ENCODE results near the gene COG8. TPM values are rescaled to one million over a fixed set of nuclear protein-coding genes. Genes with fewer than 3 reads are reported as not detected.

COG8 gene
- total RNA-seq = 45.3 and 46.5 TPM in 2 replicates

- peaks cover 43% of the 10 kb centered on the region for H3K4me1 Mint-ChIP-seq (ENCODE audit: low read depth)
- no peaks in the 10 kb centered on the region for H3K9me3 Mint-ChIP-seq
- H3K27ac Mint-ChIP-seq = peak within 1 kb of the TSS; percentile 99
- H3K36me3 Mint-ChIP-seq (ENCODE audit: low read depth) = peaks cover 50% of the 10 kb centered on the region
- peak; percentile 91 for DNase-seq (ENCODE audit: low spot score)
- no peaks in the 10 kb centered on the region for H3K27me3 Mint-ChIP-seq (ENCODE audit: insufficient read depth)
- intact Hi-C loops (cut with micrococcal nuclease) = loop anchor here (1.0 to 10.0 kb wide), 10 partner anchors 9 to 1621 kb away; partner anchors contain the start of genes CHTF8, COG4, GFOD2 and NFAT5
- peak within 1 kb of the TSS; percentile 99 for H3K4me3 Mint-ChIP-seq
Observed at GRCh38 chr16:69339289-69340094, at the start of gene COG8, which contains the start of gene NIP7. TSS of gene COG8 (minus strand) at chr16:69339564. CDS start at chr16:69339552, 12 bp downstream. TSS of gene NIP7 (plus strand) at chr16:69339772. CDS start at chr16:69339830, 58 bp downstream.

DNA sequence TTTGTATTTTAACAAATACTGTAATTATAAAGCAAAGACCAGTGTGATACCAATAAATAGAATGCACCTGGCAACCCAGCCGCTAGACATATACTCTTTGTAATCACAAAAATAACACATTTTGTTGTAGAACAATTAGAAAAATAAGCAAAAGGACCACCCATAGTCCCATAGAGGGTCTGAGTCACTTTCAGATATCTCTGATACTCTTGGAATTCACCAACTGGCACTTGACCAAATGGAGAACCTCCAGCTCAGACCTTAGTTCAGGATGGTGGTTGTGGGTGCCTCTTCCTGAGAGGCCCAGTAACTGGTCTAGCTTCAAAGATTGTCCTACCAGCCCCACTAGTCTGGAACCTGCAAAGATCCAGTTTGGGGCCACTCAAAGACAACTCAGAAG is 47.2 kb upstream of the COG8 start:
- no peak overlapping the region for H3K27ac Mint-ChIP-seq
- no peaks in the 10 kb centered on the region for H3K9me3 Mint-ChIP-seq
- H3K4me3 Mint-ChIP-seq = peak overlapping the region; percentile 92
- peaks cover 26% of the 10 kb centered on the region for H3K4me1 Mint-ChIP-seq (ENCODE audit: low read depth)
- H3K36me3 Mint-ChIP-seq (ENCODE audit: low read depth) = peaks cover 25% of the 10 kb centered on the region
- no peaks in the 10 kb centered on the region for H3K27me3 Mint-ChIP-seq (ENCODE audit: insufficient read depth)
- intact Hi-C loops (cut with micrococcal nuclease) = loop anchor here (1.0 to 5.0 kb wide), 5 partner anchors 10 to 726 kb away; partner anchors contain the start of genes PDPR and SNTB2
- DNase-seq (ENCODE audit: low spot score) = no peak

DNA sequence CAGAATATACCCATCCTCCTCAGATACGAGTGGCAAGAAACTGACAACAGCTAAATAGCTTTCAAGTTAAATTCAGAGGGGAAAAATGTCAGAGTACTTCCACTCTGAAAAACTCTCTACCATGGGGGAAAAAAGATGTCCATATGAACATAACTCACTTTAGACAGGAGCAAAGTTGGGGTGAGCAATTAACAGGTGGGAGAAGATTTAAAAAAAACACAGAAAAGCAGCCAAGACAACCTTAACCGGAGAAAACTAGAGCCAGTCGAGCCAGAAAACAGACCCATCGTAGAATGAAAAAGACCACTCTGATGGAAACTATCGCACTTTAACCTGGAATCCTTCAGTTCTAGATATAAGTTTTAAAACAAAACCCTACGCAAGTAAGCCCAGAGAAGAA is 45.6 kb upstream of the COG8 start:
- Mint-ChIP-seq H3K9me3 (no peaks in the 10 kb centered on the region), H3K27me3 (ENCODE audit: insufficient read depth) (no peaks in the 10 kb centered on the region), H3K4me3 (peak overlapping the region; percentile 92), H3K27ac (peak overlapping the region; percentile 95), H3K36me3 (ENCODE audit: low read depth) (peaks cover 25% of the 10 kb centered on the region), H3K4me1 (ENCODE audit: low read depth) (peaks cover 30% of the 10 kb centered on the region)
- intact Hi-C loops (cut with micrococcal nuclease) = loop anchor here (1.0 to 5.0 kb wide), 7 partner anchors 39 to 727 kb away; partner anchors contain the start of genes COG8, CYB5B, NIP7 and NQO1
- no peak for DNase-seq (ENCODE audit: low spot score)

- Mint-ChIP-seq H3K9me3 (no peaks in the 10 kb centered on the region), H3K27me3 (ENCODE audit: insufficient read depth) (no peaks in the 10 kb centered on the region), H3K36me3 (ENCODE audit: low read depth) (peaks cover 37% of the 10 kb centered on the region), H3K27ac (no peak overlapping the region), H3K4me3 (no peak overlapping the region), H3K4me1 (ENCODE audit: low read depth) (peaks cover 30% of the 10 kb centered on the region)
- intact Hi-C loops (cut with micrococcal nuclease) = no loop called here
- no peak for DNase-seq (ENCODE audit: low spot score)
Observed at GRCh38 chr16:69382421-69382820, 43.1 kb upstream of the COG8 start.

GRCh38 chr16:69381231-69381630 is 41.9 kb upstream of the COG8 start:
- no peak for DNase-seq (ENCODE audit: low spot score)
- Mint-ChIP-seq H3K36me3 (ENCODE audit: low read depth) (peaks cover 37% of the 10 kb centered on the region), H3K4me3 (no peak overlapping the region), H3K27me3 (ENCODE audit: insufficient read depth) (no peaks in the 10 kb centered on the region), H3K27ac (no peak overlapping the region), H3K9me3 (no peaks in the 10 kb centered on the region), H3K4me1 (ENCODE audit: low read depth) (peaks cover 30% of the 10 kb centered on the region)
- intact Hi-C loops (cut with micrococcal nuclease) = no loop called here

GRCh38 chr16:69378760-69379159 is 39.4 kb upstream of the COG8 start:
- Mint-ChIP-seq H3K36me3 (ENCODE audit: low read depth) (peaks cover 29% of the 10 kb centered on the region), H3K27ac (no peak overlapping the region), H3K27me3 (ENCODE audit: insufficient read depth) (no peaks in the 10 kb centered on the region), H3K4me3 (no peak overlapping the region), H3K9me3 (no peaks in the 10 kb centered on the region), H3K4me1 (ENCODE audit: low read depth) (peaks cover 24% of the 10 kb centered on the region)
- no peak for DNase-seq (ENCODE audit: low spot score)
- intact Hi-C loops (cut with micrococcal nuclease) = no loop called here

DNA sequence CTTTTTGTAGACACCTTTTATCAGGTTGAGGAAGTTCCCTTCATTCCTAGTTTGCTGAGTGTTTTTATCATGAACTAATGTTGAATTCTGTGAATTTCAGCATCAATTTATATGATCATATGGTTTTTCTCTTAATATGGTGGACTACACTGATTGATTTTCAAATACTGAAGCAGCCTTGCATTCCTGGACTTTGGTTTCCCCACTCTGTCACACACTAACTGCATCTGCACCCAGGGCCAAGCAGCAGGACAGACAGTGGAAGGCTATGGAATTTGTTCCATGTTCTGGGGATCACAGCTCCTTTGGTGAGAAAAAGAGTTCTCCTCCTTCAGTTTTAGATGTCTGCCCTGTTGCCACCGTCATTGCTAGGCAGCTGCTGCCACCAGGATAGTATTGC is 38.7 kb upstream of the COG8 start:
- DNase-seq (ENCODE audit: low spot score) = no peak
- H3K27ac Mint-ChIP-seq = no peak overlapping the region
- peaks cover 22% of the 10 kb centered on the region for H3K4me1 Mint-ChIP-seq (ENCODE audit: low read depth)
- intact Hi-C loops (cut with micrococcal nuclease) = no loop called here
- H3K9me3 Mint-ChIP-seq = no peaks in the 10 kb centered on the region
- peaks cover 27% of the 10 kb centered on the region for H3K36me3 Mint-ChIP-seq (ENCODE audit: low read depth)
- H3K27me3 Mint-ChIP-seq (ENCODE audit: insufficient read depth) = no peaks in the 10 kb centered on the region
- no peak overlapping the region for H3K4me3 Mint-ChIP-seq

DNA sequence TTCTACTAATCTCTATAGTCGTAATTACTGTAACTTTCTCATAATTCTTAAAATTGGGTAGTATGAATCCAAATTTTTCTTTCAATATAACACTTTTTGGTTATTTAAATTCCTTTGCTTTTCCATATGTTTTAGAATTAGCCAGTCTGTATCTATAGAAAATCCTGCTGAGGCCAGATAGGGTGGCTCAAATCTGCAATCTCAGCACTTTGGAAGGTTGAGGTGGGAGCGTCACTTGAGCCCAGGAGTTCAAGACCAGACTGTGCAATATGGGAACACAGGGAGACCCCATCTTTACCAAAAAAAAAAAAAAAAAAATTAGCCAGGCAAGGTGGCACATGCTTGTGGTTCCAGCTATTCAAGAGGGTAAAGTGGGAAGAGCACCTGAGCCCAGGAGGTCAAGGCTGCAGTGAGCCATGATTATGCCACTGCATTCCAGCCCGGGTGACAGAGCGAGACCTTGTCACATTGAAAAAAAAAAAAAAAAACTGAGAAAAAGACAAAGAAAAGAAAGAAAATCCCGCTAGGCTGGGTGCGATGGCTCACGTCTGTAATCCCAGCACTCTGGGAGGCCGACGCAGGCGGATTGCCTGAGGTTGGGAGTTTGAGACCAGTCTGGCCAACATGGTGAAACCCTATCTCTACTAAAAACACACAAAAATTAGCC is 37.2 kb upstream of the COG8 start:
- peaks cover 30% of the 10 kb centered on the region for H3K36me3 Mint-ChIP-seq (ENCODE audit: low read depth)

GRCh38 chr16:69373019-69373418 is 33.7 kb upstream of the COG8 start:
- intact Hi-C loops (cut with micrococcal nuclease) = no loop called here
- H3K4me1 Mint-ChIP-seq (ENCODE audit: low read depth) = peaks cover 10% of the 10 kb centered on the region
- peaks cover 45% of the 10 kb centered on the region for H3K36me3 Mint-ChIP-seq (ENCODE audit: low read depth)
- peak overlapping the region; percentile 35 for H3K27ac Mint-ChIP-seq
- no peak overlapping the region for H3K4me3 Mint-ChIP-seq
- H3K9me3 Mint-ChIP-seq = no peaks in the 10 kb centered on the region
- no peaks in the 10 kb centered on the region for H3K27me3 Mint-ChIP-seq (ENCODE audit: insufficient read depth)
- no peak for DNase-seq (ENCODE audit: low spot score)

More for the DNA sequence above, 37.2 kb upstream of the COG8 start:
- Mint-ChIP-seq H3K4me3 (no peak overlapping the region), H3K27ac (no peak overlapping the region), H3K27me3 (ENCODE audit: insufficient read depth) (no peaks in the 10 kb centered on the region), H3K9me3 (no peaks in the 10 kb centered on the region), H3K4me1 (ENCODE audit: low read depth) (peaks cover 13% of the 10 kb centered on the region)
- intact Hi-C loops (cut with micrococcal nuclease) = no loop called here
- DNase-seq (ENCODE audit: low spot score) = no peak

- intact Hi-C loops (cut with micrococcal nuclease) = no loop called here
- H3K4me3 Mint-ChIP-seq = no peak overlapping the region
- peaks cover 15% of the 10 kb centered on the region for H3K4me1 Mint-ChIP-seq (ENCODE audit: low read depth)
- H3K9me3 Mint-ChIP-seq = no peaks in the 10 kb centered on the region
- peaks cover 50% of the 10 kb centered on the region for H3K36me3 Mint-ChIP-seq (ENCODE audit: low read depth)
- no peaks in the 10 kb centered on the region for H3K27me3 Mint-ChIP-seq (ENCODE audit: insufficient read depth)
- no peak for DNase-seq (ENCODE audit: low spot score)
- H3K27ac Mint-ChIP-seq = no peak overlapping the region
Observed at GRCh38 chr16:69371564-69371963, 32.2 kb upstream of the COG8 start.

- Mint-ChIP-seq H3K27ac (no peak overlapping the region), H3K4me1 (ENCODE audit: low read depth) (peaks cover 25% of the 10 kb centered on the region), H3K27me3 (ENCODE audit: insufficient read depth) (no peaks in the 10 kb centered on the region), H3K9me3 (no peaks in the 10 kb centered on the region), H3K36me3 (ENCODE audit: low read depth) (peaks cover 67% of the 10 kb centered on the region), H3K4me3 (no peak overlapping the region)
- DNase-seq (ENCODE audit: low spot score) = no peak
- intact Hi-C loops (cut with micrococcal nuclease) = no loop called here
Observed at GRCh38 chr16:69368866-69369265, 29.5 kb upstream of the COG8 start.

DNA sequence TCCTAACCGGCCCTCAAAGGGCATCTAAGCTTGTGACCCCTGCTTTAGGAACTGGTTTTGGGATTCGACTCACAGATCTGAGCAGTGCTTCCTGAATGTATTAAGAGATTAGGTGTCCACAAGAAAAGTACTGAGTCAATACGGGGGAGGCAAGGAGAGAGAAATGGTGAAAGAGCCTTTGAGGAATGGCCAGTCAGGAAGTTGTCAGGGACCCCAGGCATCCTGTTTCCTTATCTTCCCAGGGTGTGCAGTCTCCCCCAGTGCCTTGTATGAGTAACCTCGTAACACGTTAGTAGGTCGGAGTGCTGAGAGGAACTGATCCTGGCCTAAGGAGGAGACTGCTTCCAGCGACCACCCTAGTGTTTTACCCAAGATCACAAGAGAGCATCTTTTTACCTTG is 28.6 kb upstream of the COG8 start:
- H3K9me3 Mint-ChIP-seq = no peaks in the 10 kb centered on the region
- peaks cover 70% of the 10 kb centered on the region for H3K36me3 Mint-ChIP-seq (ENCODE audit: low read depth)
- no peak for DNase-seq (ENCODE audit: low spot score)
- no peak overlapping the region for H3K4me3 Mint-ChIP-seq
- peaks cover 19% of the 10 kb centered on the region for H3K4me1 Mint-ChIP-seq (ENCODE audit: low read depth)
- H3K27me3 Mint-ChIP-seq (ENCODE audit: insufficient read depth) = no peaks in the 10 kb centered on the region
- intact Hi-C loops (cut with micrococcal nuclease) = no loop called here
- H3K27ac Mint-ChIP-seq = no peak overlapping the region

GRCh38 chr16:69366431-69366830 is 27.1 kb upstream of the COG8 start:
- Mint-ChIP-seq H3K27ac (peak overlapping the region; percentile 14), H3K9me3 (no peaks in the 10 kb centered on the region), H3K4me1 (ENCODE audit: low read depth) (peaks cover 16% of the 10 kb centered on the region), H3K36me3 (ENCODE audit: low read depth) (peaks cover 60% of the 10 kb centered on the region), H3K27me3 (ENCODE audit: insufficient read depth) (no peaks in the 10 kb centered on the region), H3K4me3 (no peak overlapping the region)
- no peak for DNase-seq (ENCODE audit: low spot score)
- intact Hi-C loops (cut with micrococcal nuclease) = no loop called here
